ENCODE results near the gene RPL35A. TPM values are rescaled to one million over a fixed set of nuclear protein-coding genes. Genes with fewer than 3 reads are reported as not detected.
"Not testable (repeated sequence)": the region's sequence is repeated elsewhere in the genome, so short reads cannot be mapped to it uniquely, and the experiment has no call there.

Gene RPL35A
- total RNA-seq, 1 experiment from 2014 or later: 875 TPM

DNA sequence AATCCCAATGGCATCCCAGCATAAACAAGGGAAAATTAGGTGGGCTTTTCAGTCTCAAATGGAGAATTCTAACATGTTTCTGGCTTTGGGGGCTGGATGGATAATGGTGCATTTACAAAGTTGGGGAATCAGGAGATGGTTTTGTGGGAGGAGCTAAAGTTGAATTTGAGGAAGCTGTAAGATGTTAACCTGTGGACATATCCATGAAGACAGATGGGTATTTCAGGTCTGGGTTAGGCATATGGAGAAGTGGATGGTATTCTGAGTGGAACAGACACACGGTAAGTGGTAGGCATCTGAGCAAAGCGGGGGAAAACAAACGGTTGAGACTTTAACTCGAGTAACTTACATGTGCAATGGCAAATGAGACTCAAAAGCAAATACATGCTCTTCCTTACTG lies 8.4 kb downstream of the RPL35A start:
- no peaks in the 10 kb centered on the region for H3K27me3 ChIP-seq (ENCODE audit: low read length)
- no peak overlapping the region for H3K4me2 ChIP-seq (ENCODE audit: low read length)
- TF ChIP-seq EZH2 (IDR thresholded peaks at IDR 0.05; ENCODE audit: low read length, unreplicated experiment) (no peak), EZH2phosphoT487 (IDR thresholded peaks at IDR 0.05; ENCODE audit: borderline replicate concordance, low read length) (no peak), CTCF (conservative IDR thresholded peaks at IDR 0.05; ENCODE audit: low read depth, low read length) (no peak)
- no peak for DNase-seq
- H3K79me2 ChIP-seq (ENCODE audit: low read length): peaks cover 20% of the 10 kb centered on the region
- no peak for ATAC-seq
- H2AFZ ChIP-seq (ENCODE audit: low read length): no peak overlapping the region
- BruUV-seq (replicated peaks): no TSS peak
- H4K20me1 ChIP-seq (ENCODE audit: low read length): peaks cover 26% of the 10 kb centered on the region
- ChIA-PET CTCF (no interaction called here), POLR2A (ENCODE audit: unreplicated experiment) (no interaction called here)
- H3K36me3 ChIP-seq (ENCODE audit: low read depth, low read length): peaks cover 35% of the 10 kb centered on the region
- H3K27ac ChIP-seq (ENCODE audit: low read length): no peak overlapping the region
- peaks cover 23% of the 10 kb centered on the region for H3K4me1 ChIP-seq (ENCODE audit: insufficient read depth, low read length)
- intact Hi-C loops (cut with micrococcal nuclease): no loop called here
- H3K9me3 ChIP-seq (ENCODE audit: low read length): no peaks in the 10 kb centered on the region
- H3F3A ChIP-seq (ENCODE audit: low read length, unreplicated experiment): peaks cover 31% of the 10 kb centered on the region
- H3K4me3 ChIP-seq (ENCODE audit: low read length): no peak overlapping the region
- H3K9me2 ChIP-seq (replicated peaks; ENCODE audit: low read length): no peaks in the 10 kb centered on the region
- no peak overlapping the region for H3K9ac ChIP-seq (ENCODE audit: low read length)

- H3K27me3 ChIP-seq (ENCODE audit: low read length); POLR2A ChIA-PET (ENCODE audit: unreplicated experiment); H3K9ac ChIP-seq (ENCODE audit: low read length); BruUV-seq (replicated peaks); CTCF ChIA-PET; H3K9me3 ChIP-seq (ENCODE audit: low read length); H3K27ac ChIP-seq (ENCODE audit: low read length); H3K9me2 ChIP-seq (replicated peaks; ENCODE audit: low read length); H2AFZ ChIP-seq (ENCODE audit: low read length); DNase-seq; ATAC-seq: not testable (repeated sequence)
- Histone ChIP-seq H4K20me1 (ENCODE audit: low read length) (peaks cover 21% of the 10 kb centered on the region), H3K79me2 (ENCODE audit: low read length) (peaks cover 15% of the 10 kb centered on the region), H3K4me1 (ENCODE audit: insufficient read depth, low read length) (peaks cover 22% of the 10 kb centered on the region), H3K4me3 (ENCODE audit: low read length) (peak overlapping the region; percentile 91; the same call in 1 of the 2 replicates), H3K36me3 (ENCODE audit: low read depth, low read length) (peaks cover 30% of the 10 kb centered on the region), H3F3A (ENCODE audit: low read length, unreplicated experiment) (peaks cover 28% of the 10 kb centered on the region), H3K4me2 (ENCODE audit: low read length) (peak overlapping the region; percentile 91)
- intact Hi-C loops (cut with micrococcal nuclease): loop anchor here (1.0 kb wide), 1 partner anchor 9 kb away; the partner anchor contains the start of gene RPL35A
Observed at GRCh38 chr3:197958848-197959247, 8.9 kb downstream of the RPL35A start.

DNA sequence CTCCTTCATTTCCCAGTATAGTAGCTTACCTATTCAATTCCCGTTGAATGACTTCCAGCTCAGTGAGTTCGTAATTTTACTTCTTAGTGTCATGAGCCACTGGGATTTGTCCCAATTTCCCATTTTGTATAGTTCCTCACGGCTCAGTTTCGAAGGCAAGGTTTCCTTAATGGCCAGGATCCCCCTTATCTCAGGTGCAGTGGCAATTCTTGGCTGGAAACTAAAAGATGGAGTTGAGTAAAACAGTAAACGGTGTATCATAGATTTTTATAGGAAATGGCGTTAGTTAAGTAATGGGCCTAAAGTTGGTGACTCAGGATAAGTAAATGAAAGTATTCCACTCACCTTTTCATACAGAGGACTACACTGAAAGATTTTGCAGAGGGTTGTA lies 9.5 kb downstream of the RPL35A start:
- H2AFZ ChIP-seq (ENCODE audit: low read length): peak overlapping the region; percentile 94
- H3K4me2 ChIP-seq (ENCODE audit: low read length): peak overlapping the region; percentile 91
- DNase-seq (no peak), ATAC-seq (peak; percentile 11; the same call in 1 of the 2 replicates)
- H3K27me3 ChIP-seq (ENCODE audit: low read length): no peaks in the 10 kb centered on the region
- no peaks in the 10 kb centered on the region for H3K9me3 ChIP-seq (ENCODE audit: low read length)
- H3K9ac ChIP-seq (ENCODE audit: low read length): peak overlapping the region; percentile 89
- intact Hi-C loops (cut with micrococcal nuclease): loop anchor here (1.0 kb wide), 1 partner anchor 9 kb away; the partner anchor contains the start of gene RPL35A
- H3K9me2 ChIP-seq (replicated peaks; ENCODE audit: low read length): no peaks in the 10 kb centered on the region
- peak overlapping the region; percentile 68 for H3K27ac ChIP-seq (ENCODE audit: low read length)
- H3K79me2 ChIP-seq (ENCODE audit: low read length): peaks cover 8% of the 10 kb centered on the region; the same call in 1 of the 2 replicates
- peaks cover 23% of the 10 kb centered on the region for H3F3A ChIP-seq (ENCODE audit: low read length, unreplicated experiment)
- H4K20me1 ChIP-seq (ENCODE audit: low read length): peaks cover 15% of the 10 kb centered on the region
- H3K4me1 ChIP-seq (ENCODE audit: insufficient read depth, low read length): peaks cover 22% of the 10 kb centered on the region
- TSS peak; percentile 93 for BruUV-seq (replicated peaks)
- ChIA-PET CTCF (no interaction called here), POLR2A (ENCODE audit: unreplicated experiment) (no interaction called here)
- H3K4me3 ChIP-seq (ENCODE audit: low read length): peak overlapping the region; percentile 91
- peaks cover 23% of the 10 kb centered on the region for H3K36me3 ChIP-seq (ENCODE audit: low read depth, low read length)
- TF ChIP-seq EZH2phosphoT487 (IDR thresholded peaks at IDR 0.05; ENCODE audit: borderline replicate concordance, low read length) (no peak), CTCF (conservative IDR thresholded peaks at IDR 0.05; ENCODE audit: low read depth, low read length) (no peak), EZH2 (IDR thresholded peaks at IDR 0.05; ENCODE audit: low read length, unreplicated experiment) (no peak)
